ENCODE results near the gene CDK16.

- TF ChIP-seq POLR2A (IDR thresholded peaks at IDR 0.05; ENCODE audit: low read depth) = no peak
- TF ChIP-seq CTCF (IDR thresholded peaks at IDR 0.05) = no peak
- no peak for TF ChIP-seq POLR2AphosphoS5 (IDR thresholded peaks at IDR 0.05)
- no peak for TF ChIP-seq EP300 (IDR thresholded peaks at IDR 0.05)
Measured at GRCh38 chrX:47191331-47191730, 27.1 kb upstream of the CDK16 start.
